ENCODE measurements around the gene RPUSD1. TPM values are rescaled to one million over a fixed set of nuclear protein-coding genes. Genes with fewer than 3 reads are reported as not detected.

The RPUSD1 gene
- total RNA-seq, 1 experiment from 2014 or later = 48.6 TPM

DNA sequence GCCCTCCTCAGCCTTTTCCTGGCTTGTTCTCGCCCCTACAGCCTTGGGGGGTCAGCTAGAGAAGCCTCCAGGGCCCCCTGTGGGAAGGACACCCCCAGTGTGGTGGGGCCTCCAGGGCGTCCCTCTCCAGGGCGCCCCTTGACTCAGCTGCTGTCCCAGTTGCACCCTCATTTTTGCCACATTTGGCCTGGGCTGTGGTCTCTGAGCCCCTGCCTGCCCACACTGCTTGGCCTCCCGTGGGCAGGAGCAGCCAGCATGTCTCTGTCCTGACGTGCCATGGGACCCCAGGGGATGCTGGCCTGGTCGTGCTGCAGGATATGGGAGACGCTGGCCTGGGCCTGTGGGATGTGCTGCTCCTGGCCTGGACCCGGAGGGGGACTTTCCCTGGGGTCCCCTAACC is 5.2 kb upstream of the RPUSD1 start:
- Histone ChIP-seq H2BK15ac (ENCODE audit: low read depth, low read length) (no peak overlapping the region), H3T11ph (ENCODE audit: low read length) (no peak overlapping the region), H3K18ac (ENCODE audit: insufficient read length, low read depth, low read length) (no peak overlapping the region), H3K9me3 (ENCODE audit: control insufficient read depth, low read depth, low read length) (no peaks in the 10 kb centered on the region), H2AK5ac (ENCODE audit: insufficient read length, low read length) (no peak overlapping the region), H2BK12ac (ENCODE audit: insufficient read length, low read depth, low read length) (no peak overlapping the region), H3K23ac (ENCODE audit: insufficient read length, low read depth, low read length) (no peak overlapping the region), H3K14ac (ENCODE audit: insufficient read depth, low read length) (no peak overlapping the region), H3K79me2 (ENCODE audit: insufficient read depth, low read length) (no peaks in the 10 kb centered on the region; the same call in 1 of the 2 replicates), H3K4me1 (ENCODE audit: insufficient read depth, low read length) (no peaks in the 10 kb centered on the region), H4K91ac (ENCODE audit: insufficient read length, low read depth, low read length) (no peak overlapping the region), H3K23me2 (ENCODE audit: insufficient read length, low read depth, low read length, poor library complexity, severe bottlenecking) (peaks cover 6% of the 10 kb centered on the region), H4K8ac (replicated peaks; ENCODE audit: insufficient read length, low read depth, low read length) (no peak overlapping the region), H2BK20ac (ENCODE audit: low read depth, low read length, poor library complexity, severe bottlenecking) (no peak overlapping the region), H3K27me3 (ENCODE audit: insufficient read depth, low read length) (no peaks in the 10 kb centered on the region), H4K5ac (ENCODE audit: insufficient read length, low read depth, low read length) (no peak overlapping the region), H4K20me1 (ENCODE audit: control insufficient read depth, insufficient read depth, insufficient read length) (no peaks in the 10 kb centered on the region), H3K79me1 (ENCODE audit: insufficient read depth, low read depth, low read length, poor library complexity, severe bottlenecking) (peaks cover 2% of the 10 kb centered on the region), H2BK120ac (ENCODE audit: low read depth, low read length, poor library complexity, severe bottlenecking) (no peak overlapping the region), H3K9ac (ENCODE audit: extremely low read depth, insufficient read length, low read length) (no peak overlapping the region), H3K27ac (ENCODE audit: insufficient read length, low read depth, low read length) (no peak overlapping the region), H2BK5ac (ENCODE audit: insufficient read length, low read length) (no peak overlapping the region), H3K56ac (ENCODE audit: insufficient read length, low read depth, low read length) (no peak overlapping the region), H2AFZ (ENCODE audit: low read length) (no peak overlapping the region), H3K4ac (ENCODE audit: low read depth, low read length) (no peak overlapping the region), H3K4me2 (ENCODE audit: insufficient read depth, insufficient read length, low read length) (no peak overlapping the region)
- Mint-ChIP-seq H3K9me3 (peaks cover 0 to 3% of the 10 kb centered on the region in 2 experiments; a peak in 1 of 5 replicates), H3K4me3 (no peak overlapping the region), H3K36me3 (ENCODE audit: insufficient read depth in 1 of 3, low read depth in 3 of 3) (peaks cover 21 to 53% (median 37%) of the 10 kb centered on the region in 3 experiments; a peak in 6 of 7 replicates), H3K27me3 (ENCODE audit: low read depth) (peaks cover 2% of the 10 kb centered on the region; the same call in 1 of the 2 replicates), H3K27ac (no peak overlapping the region), H3K4me1 (no peaks in the 10 kb centered on the region; a peak in 1 of 4 replicates)
- WGBS (ENCODE audit: extremely low coverage, insufficient read length, low lambda C conversion rate) = no CpG with 5 or more reads among the region's 8 CpGs
- TF ChIP-seq, protein P1, sequence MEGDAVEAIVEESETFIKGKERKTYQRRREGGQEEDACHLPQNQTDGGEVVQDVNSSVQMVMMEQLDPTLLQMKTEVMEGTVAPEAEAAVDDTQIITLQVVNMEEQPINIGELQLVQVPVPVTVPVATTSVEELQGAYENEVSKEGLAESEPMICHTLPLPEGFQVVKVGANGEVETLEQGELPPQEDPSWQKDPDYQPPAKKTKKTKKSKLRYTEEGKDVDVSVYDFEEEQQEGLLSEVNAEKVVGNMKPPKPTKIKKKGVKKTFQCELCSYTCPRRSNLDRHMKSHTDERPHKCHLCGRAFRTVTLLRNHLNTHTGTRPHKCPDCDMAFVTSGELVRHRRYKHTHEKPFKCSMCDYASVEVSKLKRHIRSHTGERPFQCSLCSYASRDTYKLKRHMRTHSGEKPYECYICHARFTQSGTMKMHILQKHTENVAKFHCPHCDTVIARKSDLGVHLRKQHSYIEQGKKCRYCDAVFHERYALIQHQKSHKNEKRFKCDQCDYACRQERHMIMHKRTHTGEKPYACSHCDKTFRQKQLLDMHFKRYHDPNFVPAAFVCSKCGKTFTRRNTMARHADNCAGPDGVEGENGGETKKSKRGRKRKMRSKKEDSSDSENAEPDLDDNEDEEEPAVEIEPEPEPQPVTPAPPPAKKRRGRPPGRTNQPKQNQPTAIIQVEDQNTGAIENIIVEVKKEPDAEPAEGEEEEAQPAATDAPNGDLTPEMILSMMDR (conservative IDR thresholded peaks at IDR 0.05) = no peak
- DNase-seq = no peak

Measured in H9 (cell line).